Uterus (tissue), 2 donors: ENCODE results near the gene METTL18.

Experiments
- CTCF ChIP-seq, 4 experiments: fragments of 200-600 bp in 2 of 4; fragments of 450-650 bp in 2 of 4; sonication (generic) in 2 of 4; IDR thresholded peaks; one replicate each; pipeline ENCODE4 v1.5.1; 2016 to 2019; ENCODE audit warnings: antibody characterized with exemption in 4 of 4, mild to moderate bottlenecking in 2 of 4, moderate library complexity in 1 of 4
- POLR2A ChIP-seq, 2 donors: fragments of 450-650 bp; IDR thresholded peaks; one replicate each; pipeline ENCODE4 v1.6.1; 2016; ENCODE audit warnings: antibody characterized with exemption in 2 of 2, mild to moderate bottlenecking in 1 of 2, moderate library complexity in 1 of 2

- TF ChIP-seq CTCF (IDR thresholded peaks at IDR 0.05) (no peak), POLR2A (IDR thresholded peaks at IDR 0.05) (no peak)
Measured at GRCh38 chr1:169768161-169768560, 26.5 kb downstream of the METTL18 start.
